Heart left ventricle (tissue), 16 donors: Measurements from ENCODE around the gene ITSN1. TPM values are rescaled to one million over a fixed set of nuclear protein-coding genes. Genes with fewer than 3 reads are reported as not detected.

Experiments used
- ATAC-seq, 4 donors: fragments of 200-7000 bp; cut with Tn5 transposase; one replicate each; pipeline ENCODE4 v1.9.1; 2020 to 2022; ENCODE audit warnings: moderate library complexity in 4 of 4, mild to moderate bottlenecking in 3 of 4, moderate number of reproducible peaks in 1 of 4
- DNase-seq, 5 donors: peaks; one replicate each; pipeline ENCODE4 v3.0.0-alpha.2; 2020
- H3K27ac ChIP-seq, 12 donors: fragments of 200-600 bp; sonication (generic) in 4 of 12; one replicate each; pipeline versions ENCODE4 v1.5.0 to v1.8.0; 2016 to 2022; ENCODE audit warnings: mild to moderate bottlenecking in 2 of 12
- H3K27me3 ChIP-seq, 9 donors: fragments of 200-600 bp; sonication (generic) in 2 of 9; one replicate each; pipeline versions ENCODE4 v1.5.1 to v1.8.0; 2016 to 2022; ENCODE audit warnings: mild to moderate bottlenecking in 3 of 9
- H3K36me3 ChIP-seq, 9 donors: fragments of 200-600 bp; sonication (generic) in 2 of 9; one replicate each; pipeline versions ENCODE4 v1.5.0 to v1.8.0; 2018 to 2022; ENCODE audit warnings: mild to moderate bottlenecking in 2 of 9
- H3K4me1 ChIP-seq, 12 donors: fragments of 200-600 bp; sonication (generic) in 4 of 12; one replicate each; pipeline versions ENCODE4 v1.5.0 to v1.8.0; 2016 to 2022; ENCODE audit warnings: mild to moderate bottlenecking in 3 of 12
- H3K4me3 ChIP-seq, 12 donors: fragments of 200-600 bp; sonication (generic) in 4 of 12; one replicate each; pipeline versions ENCODE4 v1.5.0 to v1.8.0; 2017 to 2022; ENCODE audit warnings: mild to moderate bottlenecking in 9 of 12, moderate library complexity in 4 of 12
- H3K9me3 ChIP-seq, 12 donors: fragments of 200-600 bp; sonication (generic) in 4 of 12; one replicate each; pipeline versions ENCODE4 v1.5.0 to v1.8.0; 2016 to 2022; ENCODE audit warnings: mild to moderate bottlenecking in 1 of 12
- CTCF ChIP-seq, 12 donors: fragments of 200-600 bp; sonication (generic) in 4 of 12; IDR thresholded peaks; one replicate each; pipeline versions ENCODE4 v1.5.0 to v1.8.0; 2018 to 2022; ENCODE audit warnings: antibody characterized with exemption in 12 of 12, mild to moderate bottlenecking in 5 of 12
- POLR2A ChIP-seq, 2 donors: fragments of 450-650 bp; IDR thresholded peaks; one replicate each; pipeline ENCODE4 v1.6.1; 2017; ENCODE audit warnings: antibody characterized with exemption in 2 of 2, mild to moderate bottlenecking in 2 of 2, moderate library complexity in 2 of 2
- WGBS, 4 donors: extraction: QIAGEN DNeasy Blood & Tissue Kit in 2 of 4; methylation state at CpG; one replicate each; pipeline versions ENCODE4 v1.1.5 to v1.1.7; 2013 to 2018; 5-methylcytosine and 5-hydroxymethylcytosine counted together
- intact Hi-C, 10 donors: fragments of 100-400 bp; cut with DNase I; formaldehyde crosslinking; loops; one replicate each; pipeline versions ENCODE4 v1.11.1 to v1.14.2; 2022
- polyA plus RNA-seq, 2 donors: library from polyadenylated mRNA; stranded (reverse); fragments of 200-250 nt; gene quantifications; one replicate each; pipeline ENCODE4 v1.2.3, GENCODE V29; 2013
- total RNA-seq, 9 donors: library from RNA; depleted of rRNA in 2 of 9; stranded (reverse); fragments of >200 nt in 2 of 9; fragmentation: NEBNext Ultra II Directional in 3 of 9; extraction: Animal tissue kit (Norgen Biotek cat#: 25700) in 3 of 9; gene quantifications; one replicate each; pipeline versions ENCODE4 v1.1.0 to v1.2.4, GENCODE V29; 2016 to 2023
- donor health status: ischemic (EF 13 %, LVEDD 7.1; RV severe dilation, severe dysfunction).
- donor health status: healthy with polysubstance abuse.
- donor health status: DM: no; HTN: yes; CAD: no.
- donor health status: DM: no; HTN: no; CAD: no.
- donor health status: ischemic (EF 25% LVEDD 6.9; RV normal size, moderate dysfunction).
- donor health status: ischemic (EF 25% LVEDD 5.7; RV mildly dilated, moderate dysfunction).
- donor health status: healthy.
- donor health status: DM: yes; HTN: yes; CAD: no.
- donor health status: ischemic (EF 35%, LVEDD 5.7; RV mildly dilated, moderate dysfunction).
- donor health status: nonischemic (EF 11% LVEDD 7.7; RV severe dilation, severe dysfunction).
- donor health status: DM: yes; HTN: yes; CAD: no.
- donor health status: PGD.
- donor health status: ischemic (EF 29% LVEDD 5.4; RV normal size, mild dysfunction).
- donor health status: nonischemic (EF 23%, LVEDD 6.1; RV moderate dilation, normal function).

ITSN1 gene
- total and polyA plus RNA-seq, 11 donors = 17.2 to 51.5 (median 34.0) TPM

- Histone ChIP-seq H3K36me3 (no peaks in the 10 kb centered on the region), H3K27me3 (no peaks in the 10 kb centered on the region), H3K27ac (peak overlapping the region in 9 of 12 donors; percentile 0 to 88 (median 44)), H3K9me3 (no peaks in the 10 kb centered on the region), H3K4me3 (peak overlapping the region in 11 of 12 donors; percentile 14 to 59 (median 44)), H3K4me1 (peaks cover 0 to 27% (median 7%) of the 10 kb centered on the region in 12 donors)
- DNase-seq (no peak), ATAC-seq (peak in 3 of 4 donors; percentile 50 to 61 (median 58))
- TF ChIP-seq CTCF (IDR thresholded peaks at IDR 0.05) (no peak), POLR2A (IDR thresholded peaks at IDR 0.05) (no peak)
- intact Hi-C loops = loop anchor here in 4 of 10 donors (10.0 kb wide), 3 partner anchors 133 to 403 kb away; partner anchors contain the start of genes MRPS6 (in 2 of the 4) and SLC5A3 (in 2 of the 4)
- WGBS, 4 donors = 42 to 57% (median 49%) methylated on average over 10 of the region's 10 CpGs
Measured at GRCh38 chr21:33931799-33932390, 289.6 kb downstream of the ITSN1 start.

DNA sequence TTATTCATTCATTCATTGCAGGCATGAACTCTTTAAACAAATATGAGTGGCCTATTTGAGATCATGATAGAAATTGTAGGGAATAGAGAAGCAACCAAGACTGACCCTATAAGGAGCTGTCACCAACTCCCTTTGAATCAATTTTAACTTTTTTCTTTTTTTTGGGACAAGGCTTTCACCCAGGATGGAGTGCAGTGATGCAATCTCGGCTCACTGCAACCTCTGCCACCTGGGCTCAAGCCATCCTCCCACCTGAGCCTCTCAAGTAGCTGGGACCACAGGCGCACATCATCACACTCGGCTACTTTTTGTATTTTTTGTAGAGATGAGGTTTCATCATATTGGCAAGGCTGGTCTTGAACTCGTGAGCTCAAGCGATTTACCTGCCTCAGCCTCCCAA, 290.4 kb downstream of the ITSN1 start:
- Histone ChIP-seq H3K4me3 (peak overlapping the region in 5 of 12 donors; percentile 36 to 59 (median 55)), H3K27me3 (no peaks in the 10 kb centered on the region), H3K27ac (peak overlapping the region in 1 of 12 donors; percentile 88), H3K36me3 (no peaks in the 10 kb centered on the region), H3K4me1 (peaks cover 0 to 36% (median 7%) of the 10 kb centered on the region in 12 donors), H3K9me3 (no peaks in the 10 kb centered on the region)
- 94 to 98% (median 96%) methylated on average over 5 of the region's 5 CpGs for WGBS, 4 donors
- DNase-seq = no peak
- intact Hi-C loops = loop anchor here in 4 of 10 donors (10.0 kb wide), 3 partner anchors 132 to 402 kb away; partner anchors contain the start of genes MRPS6 (in 2 of the 4) and SLC5A3 (in 2 of the 4)
- no peak for ATAC-seq
- TF ChIP-seq CTCF (IDR thresholded peaks at IDR 0.05) = no peak
- TF ChIP-seq POLR2A (IDR thresholded peaks at IDR 0.05) = no peak

DNA sequence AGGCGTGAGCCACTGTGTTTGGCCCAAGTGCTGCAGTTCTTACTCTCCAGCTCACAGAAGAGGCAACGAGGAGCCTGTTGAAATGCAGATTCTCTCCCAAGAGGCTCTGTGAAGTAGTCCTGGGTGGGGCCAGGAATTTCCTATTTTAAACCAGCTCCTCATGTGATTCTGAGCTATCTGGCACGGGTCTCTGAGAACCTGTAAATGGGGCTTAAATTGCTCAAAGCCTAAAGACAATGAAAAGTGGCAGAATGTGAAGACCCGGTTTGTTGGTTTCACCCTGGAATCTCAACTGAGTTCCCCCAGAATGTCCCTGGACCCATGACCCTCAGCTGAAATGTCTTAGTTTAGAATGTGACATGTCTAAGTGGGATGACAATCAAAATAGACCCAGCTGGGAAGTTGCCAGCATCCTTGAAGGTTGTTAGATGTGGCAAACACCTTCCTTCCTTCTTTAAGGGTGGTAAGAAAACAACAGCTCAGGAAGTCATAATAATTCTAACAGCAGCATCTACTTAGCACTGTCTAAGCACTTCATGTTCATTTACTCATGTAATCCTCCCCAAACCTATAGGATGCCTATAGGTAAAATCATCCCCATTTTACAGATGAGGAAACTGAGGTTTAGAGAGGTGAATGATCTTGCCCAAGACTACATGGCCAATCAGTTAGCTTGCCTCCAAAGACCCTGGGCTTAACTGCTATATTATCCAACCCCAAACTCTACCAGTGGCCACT, 294.2 kb downstream of the ITSN1 start:
- no peaks in the 10 kb centered on the region for H3K27me3 ChIP-seq
- no peak for ATAC-seq
- H3K36me3 ChIP-seq = no peaks in the 10 kb centered on the region
- H3K4me3 ChIP-seq = peak overlapping the region in 1 of 12 donors; percentile 8
- DNase-seq = no peak
- 39 to 41% (median 40%) methylated on average over 4 of the region's 4 CpGs for WGBS, 4 donors
- peak overlapping the region in 1 of 12 donors; percentile 82 for H3K27ac ChIP-seq
- H3K4me1 ChIP-seq = peaks cover 0 to 46% (median 7%) of the 10 kb centered on the region in 12 donors
- intact Hi-C loops = loop anchor here in 5 of 10 donors (5.0 to 10.0 kb wide), 4 partner anchors 128 to 406 kb away; partner anchors contain the start of genes MRPS6 (in 2 of the 5) and SLC5A3 (in 2 of the 5)
- H3K9me3 ChIP-seq = no peaks in the 10 kb centered on the region
- TF ChIP-seq POLR2A (IDR thresholded peaks at IDR 0.05) (no peak), CTCF (IDR thresholded peaks at IDR 0.05) (no peak)

- peak overlapping the region in 1 of 12 donors; percentile 82 for H3K27ac ChIP-seq
- H3K4me3 ChIP-seq = no peak overlapping the region
- DNase-seq (no peak), ATAC-seq (no peak)
- WGBS, 4 donors = 92 to 100% (median 94%) methylated on average over 4 of the region's 4 CpGs
- H3K4me1 ChIP-seq = peaks cover 0 to 44% (median 7%) of the 10 kb centered on the region in 12 donors
- no peaks in the 10 kb centered on the region for H3K9me3 ChIP-seq
- intact Hi-C loops = loop anchor here in 5 of 10 donors (5.0 to 10.0 kb wide), 4 partner anchors 128 to 405 kb away; partner anchors contain the start of genes MRPS6 (in 2 of the 5) and SLC5A3 (in 2 of the 5)
- no peaks in the 10 kb centered on the region for H3K36me3 ChIP-seq
- no peak for TF ChIP-seq POLR2A (IDR thresholded peaks at IDR 0.05)
- TF ChIP-seq CTCF (IDR thresholded peaks at IDR 0.05) = no peak
- no peaks in the 10 kb centered on the region for H3K27me3 ChIP-seq
Measured at GRCh38 chr21:33937146-33937545, 294.8 kb downstream of the ITSN1 start.
